HG03159 (cell line): Measurements from ENCODE around the gene TMEM98.
"Not testable (repeated sequence)": the region's sequence is repeated elsewhere in the genome, so short reads cannot be mapped to it uniquely, and the experiment has no call there.

ENCODE experiments used
- ATAC-seq: cut with Tn5 transposase; IDR thresholded peaks from one replicate; pipeline ENCODE4 v1.9.1; 2021; ENCODE audit warnings: mild to moderate bottlenecking, moderate library complexity; ENCODE audit not compliant: unreplicated experiment

The TMEM98 gene

DNA sequence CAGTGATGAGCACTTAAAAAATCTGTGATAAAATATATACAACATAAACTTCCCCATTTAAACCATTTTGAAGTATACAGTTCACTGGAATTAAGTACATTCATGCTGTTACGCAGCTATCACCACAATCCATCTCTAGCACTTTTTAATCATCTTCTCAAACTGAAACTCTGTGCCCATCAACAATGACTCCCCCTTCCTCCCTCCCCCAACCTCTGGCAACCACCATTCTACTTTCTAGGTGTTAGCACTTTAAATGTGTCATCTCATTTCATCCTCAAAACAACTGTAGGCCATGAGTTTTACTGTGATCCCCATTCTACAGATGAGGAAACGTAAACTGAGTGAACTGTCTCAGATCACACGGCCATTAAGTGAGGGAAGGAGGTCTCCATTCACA, 13.8 kb upstream of the TMEM98 start:
- no peak for ATAC-seq

DNA sequence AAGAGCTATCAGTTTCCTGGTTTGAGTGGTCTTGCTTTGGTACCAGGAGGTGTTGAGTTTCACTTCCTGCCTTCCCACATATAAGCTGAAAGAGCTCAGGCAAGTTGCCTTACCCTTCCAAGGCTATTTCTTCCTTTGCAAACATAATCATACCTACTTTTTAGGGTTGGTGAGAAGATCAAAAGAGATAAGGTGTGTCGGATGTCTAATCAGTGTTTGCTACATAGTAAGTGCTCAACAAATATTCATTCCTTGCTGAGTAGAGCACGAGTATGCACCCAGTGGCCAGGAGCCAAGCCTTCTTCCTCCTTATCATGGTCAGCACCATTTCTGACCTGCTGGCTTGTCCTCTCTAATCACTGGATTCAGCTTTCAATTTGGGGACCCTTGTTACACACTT, 12.7 kb upstream of the TMEM98 start:
- no peak for ATAC-seq

DNA sequence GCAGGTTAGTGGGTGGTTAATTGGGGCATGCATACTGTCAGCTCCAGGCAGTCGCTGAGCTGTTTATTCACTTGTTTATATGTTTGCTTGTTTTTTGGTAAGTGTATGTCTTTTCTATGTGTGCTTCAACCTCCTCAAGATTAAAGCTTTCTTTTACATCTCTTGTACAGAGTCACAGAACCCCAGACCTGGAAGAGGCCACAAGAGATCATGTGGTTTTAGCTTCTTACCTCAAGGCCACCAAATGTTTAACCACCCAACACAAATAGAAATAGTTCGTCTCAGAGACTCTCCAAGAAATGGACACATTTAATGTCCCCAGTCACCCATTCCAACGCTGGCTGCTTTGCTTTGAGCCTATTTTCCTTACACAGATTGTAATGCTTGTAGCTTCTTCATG, 11.8 kb upstream of the TMEM98 start:
- no peak for ATAC-seq

DNA sequence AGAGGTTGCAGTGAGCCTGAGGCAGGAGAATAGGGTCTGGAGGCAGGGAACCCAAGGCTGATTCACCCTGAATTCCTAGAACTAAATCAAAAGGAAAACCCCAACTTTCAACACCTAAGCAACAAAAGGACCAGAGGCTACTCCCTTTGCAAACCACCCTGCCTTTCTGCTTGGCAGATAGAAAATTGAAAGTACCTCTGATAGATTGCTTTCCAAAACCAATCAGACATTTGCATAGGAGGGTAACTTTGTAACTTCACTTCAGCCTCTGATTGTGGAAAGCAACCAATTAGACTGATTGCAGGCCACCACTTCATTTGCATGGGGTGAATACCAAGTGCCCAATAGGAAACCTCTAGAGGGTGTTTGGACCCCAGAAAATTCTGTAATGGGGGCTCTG, 10.9 kb upstream of the TMEM98 start:
- ATAC-seq: no peak

DNA sequence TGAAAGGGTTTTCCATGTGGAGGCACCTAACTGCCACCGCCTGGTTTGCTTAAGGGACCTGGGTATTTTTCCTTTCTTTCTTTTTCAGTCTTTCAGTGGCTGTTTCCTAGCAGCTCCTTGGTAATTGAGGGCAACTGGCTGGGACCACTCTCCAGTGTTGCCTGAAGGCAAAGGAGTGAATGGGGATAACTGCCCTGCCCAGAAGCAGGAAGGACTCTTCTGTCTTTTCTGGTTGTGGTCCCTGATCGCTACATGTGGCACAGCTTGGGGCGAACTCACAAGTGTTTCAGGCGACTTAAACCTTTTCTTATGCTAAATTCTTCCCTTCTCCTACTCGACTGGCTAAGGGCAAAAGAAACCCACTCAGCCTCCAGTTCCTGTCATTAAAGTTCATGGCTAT, 10.1 kb upstream of the TMEM98 start:
- ATAC-seq: no peak

DNA sequence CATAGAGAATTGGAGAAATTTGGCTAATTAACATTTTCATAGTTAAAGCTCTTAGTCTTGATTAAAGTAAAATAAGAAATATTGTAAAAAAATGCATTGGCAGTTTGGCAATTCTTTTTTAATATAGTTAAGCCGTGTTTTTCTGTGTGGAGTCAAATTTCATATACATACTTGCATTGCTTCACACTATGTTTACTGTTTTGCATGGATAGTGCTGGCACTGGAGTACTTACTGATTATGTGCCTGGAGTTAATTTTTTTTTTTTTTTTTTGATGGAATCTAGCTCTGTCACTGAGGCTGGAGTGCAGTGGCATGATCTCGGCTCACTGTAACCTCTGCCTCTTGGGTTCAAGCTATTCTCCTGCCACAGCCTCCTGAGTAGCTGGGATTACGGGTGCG, 8.1 kb upstream of the TMEM98 start:
- ATAC-seq: not testable (repeated sequence)

DNA sequence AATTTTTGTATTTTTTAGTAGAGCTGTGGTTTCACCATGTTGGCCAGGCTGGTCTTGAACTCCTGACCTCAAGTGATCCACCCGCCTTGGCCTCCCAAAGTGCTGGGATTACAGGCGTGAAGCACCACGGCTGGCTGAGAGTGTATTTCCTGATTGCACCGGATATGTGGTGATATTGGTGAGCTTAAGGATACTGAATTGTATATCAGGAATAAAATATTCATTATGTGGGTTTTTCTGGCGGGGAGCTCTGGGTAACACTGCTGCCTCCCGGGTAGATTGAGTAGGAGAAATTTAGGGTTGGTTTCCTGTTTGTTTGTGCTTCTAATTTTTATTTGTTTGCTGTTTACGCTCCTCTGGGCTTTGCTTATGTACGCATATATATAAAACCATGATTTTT, 7.7 kb upstream of the TMEM98 start:
- no peak for ATAC-seq

DNA sequence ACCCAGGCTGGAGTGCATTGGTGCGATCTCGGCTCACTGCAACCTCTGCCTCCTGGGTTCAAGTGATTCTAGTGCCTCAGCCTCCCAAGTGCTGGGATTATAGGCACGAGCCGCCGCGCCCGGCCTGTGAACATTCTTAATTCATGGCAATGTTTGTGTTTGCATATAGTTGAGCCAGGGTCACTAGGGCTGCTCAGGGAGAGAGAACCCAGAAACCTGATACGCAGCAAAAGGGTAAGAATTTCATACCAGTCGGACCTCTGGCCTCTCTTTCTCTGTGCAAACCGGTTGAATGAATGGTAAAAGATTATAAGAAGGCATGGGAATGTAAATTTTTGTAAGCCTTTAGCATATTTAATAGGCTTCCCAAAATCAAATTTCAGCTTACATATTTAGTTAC, 6.9 kb upstream of the TMEM98 start:
- no peak for ATAC-seq

DNA sequence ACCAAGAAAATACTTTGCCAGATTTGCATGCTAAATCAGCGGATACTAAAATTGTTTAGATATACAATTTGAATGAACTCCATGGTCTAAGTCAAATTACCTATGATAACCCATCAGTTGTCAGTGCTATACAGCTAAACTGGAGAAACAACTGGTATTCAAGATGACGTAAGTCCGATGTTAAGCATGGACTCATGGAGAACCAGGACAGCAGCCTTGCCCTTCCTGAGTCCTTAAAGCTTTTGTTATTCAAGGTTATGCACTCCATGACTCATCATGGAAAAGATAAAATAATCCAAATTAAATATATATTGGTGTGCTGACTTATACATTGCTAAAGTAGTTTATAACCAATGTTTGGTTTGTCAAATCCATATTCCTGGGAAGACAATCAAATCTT, 4.0 kb upstream of the TMEM98 start:
- not testable (repeated sequence) for ATAC-seq

DNA sequence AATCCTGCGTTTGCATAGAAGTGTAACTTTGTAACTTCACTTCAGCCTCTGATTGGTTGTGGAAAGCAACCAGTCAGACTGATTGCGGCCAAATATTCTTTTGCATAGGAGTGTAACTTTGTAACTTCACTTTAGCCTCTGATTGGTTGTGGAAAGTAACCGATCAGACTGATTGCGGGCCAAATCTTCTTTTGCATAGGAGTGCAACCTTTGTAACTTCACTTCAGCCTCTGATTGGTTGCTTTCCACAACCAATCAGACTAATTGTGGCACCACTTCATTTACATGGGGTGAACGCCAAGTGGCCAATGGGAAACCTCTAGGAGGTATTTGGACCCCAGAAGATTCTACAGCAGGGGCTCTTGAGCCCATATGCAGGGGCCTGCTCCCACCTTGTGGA, 1.8 kb upstream of the TMEM98 start:
- no peak for ATAC-seq

DNA sequence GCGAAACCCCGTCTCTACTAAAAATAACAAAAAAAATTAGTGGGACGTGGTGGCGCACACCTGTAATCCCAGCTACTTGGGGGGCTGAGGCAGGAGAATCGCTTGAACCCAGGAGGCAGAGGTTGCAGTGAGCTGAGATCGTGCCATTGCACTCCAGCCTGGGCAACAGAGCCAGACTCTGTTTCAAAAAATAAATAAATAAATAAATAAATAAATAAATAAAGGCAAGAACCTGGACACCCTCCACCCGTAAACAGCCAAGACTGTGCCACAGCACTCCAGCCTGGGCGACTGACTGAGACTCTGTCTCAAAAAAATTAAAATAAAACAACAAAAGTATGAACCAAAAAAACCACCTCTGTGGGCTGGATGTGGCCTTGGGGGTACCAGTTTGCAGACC, 1.2 kb upstream of the TMEM98 start:
- not testable (repeated sequence) for ATAC-seq

DNA sequence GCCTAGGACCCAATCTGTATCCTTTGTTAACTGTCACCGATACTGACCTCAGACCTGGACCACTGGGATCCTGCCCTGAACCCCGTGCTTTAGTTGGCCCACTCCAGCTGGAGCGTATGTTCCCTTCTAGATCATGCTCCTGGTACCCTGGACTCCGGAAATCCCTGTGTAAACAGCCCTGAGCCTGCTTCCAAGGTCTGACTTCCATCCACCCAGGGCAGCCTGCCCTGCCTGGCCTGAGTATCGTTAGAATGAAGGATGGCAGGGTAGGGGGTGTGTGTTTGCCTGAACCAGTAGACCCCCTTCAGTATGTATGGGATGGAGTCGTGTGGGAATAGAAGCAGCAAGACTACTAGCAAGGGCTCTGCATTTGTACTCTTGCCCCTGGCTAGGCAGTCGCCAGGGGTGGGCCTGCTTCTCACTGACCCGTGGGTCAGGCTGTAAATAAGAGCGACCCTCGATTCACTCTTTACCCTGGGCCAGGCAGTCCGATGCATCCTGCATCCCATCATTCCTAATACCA, 691 bp upstream of the TMEM98 start:
- ATAC-seq: no peak

DNA sequence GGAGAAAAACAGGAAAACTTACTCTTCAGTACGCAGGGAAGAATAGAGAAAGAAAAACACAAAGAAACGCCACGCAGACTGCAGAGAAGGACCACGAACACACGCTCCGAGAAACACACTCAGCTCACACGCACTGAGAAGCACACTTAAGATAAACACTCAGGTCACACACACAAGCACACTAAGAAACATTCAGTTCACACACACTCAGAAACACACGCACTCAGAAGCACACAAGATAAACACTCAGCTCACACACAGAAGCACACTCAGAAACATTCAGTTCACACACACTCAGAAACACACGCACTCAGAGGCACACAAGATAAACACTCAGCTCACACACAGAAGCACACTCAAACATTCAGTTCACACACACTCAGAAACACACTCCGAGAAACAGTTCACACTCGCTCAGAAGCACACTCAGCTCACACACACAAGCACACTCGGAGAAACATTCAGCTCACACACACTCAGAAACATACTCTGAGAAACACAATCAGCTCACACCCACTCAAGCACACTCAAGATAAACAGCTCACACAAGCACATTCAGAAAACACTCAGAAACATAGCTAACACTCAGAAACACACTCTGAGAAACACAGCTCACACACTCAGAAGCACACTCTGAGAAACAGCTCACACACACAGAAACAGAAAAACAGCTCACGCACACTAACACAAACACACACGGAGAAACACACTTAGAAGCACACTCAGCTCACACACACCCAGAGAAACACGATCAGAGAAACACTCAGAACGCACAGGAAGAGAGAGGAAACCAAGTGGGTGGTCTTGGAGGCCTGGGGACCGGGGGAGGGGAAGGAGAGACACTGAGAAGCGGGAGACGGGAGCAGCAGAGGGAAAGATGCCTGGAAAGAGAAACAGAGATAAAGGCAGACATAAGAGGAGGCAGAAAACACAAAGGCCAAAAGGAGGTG, 908 bp downstream of the TMEM98 start:
- no peak for ATAC-seq

DNA sequence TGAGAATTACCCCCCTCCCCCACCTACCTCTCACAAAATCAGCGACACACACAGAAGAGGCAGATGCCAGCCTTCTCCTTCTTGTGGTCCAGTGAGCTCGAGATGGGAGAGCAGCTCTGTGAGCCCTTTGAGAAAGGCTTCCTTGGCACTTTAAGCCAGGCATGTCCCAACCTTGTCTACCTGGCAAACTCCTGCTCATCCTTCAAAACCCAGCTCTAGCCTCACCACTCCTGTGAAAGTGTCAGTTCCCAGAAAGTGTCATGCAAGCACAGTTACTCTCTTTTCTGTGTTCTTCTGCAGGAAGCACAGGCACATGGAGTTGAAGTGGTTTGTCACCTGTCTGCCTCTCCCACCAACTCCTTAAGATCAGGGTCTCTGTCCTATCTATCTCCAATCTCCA, 1.6 kb downstream of the TMEM98 start:
- ATAC-seq: no peak

DNA sequence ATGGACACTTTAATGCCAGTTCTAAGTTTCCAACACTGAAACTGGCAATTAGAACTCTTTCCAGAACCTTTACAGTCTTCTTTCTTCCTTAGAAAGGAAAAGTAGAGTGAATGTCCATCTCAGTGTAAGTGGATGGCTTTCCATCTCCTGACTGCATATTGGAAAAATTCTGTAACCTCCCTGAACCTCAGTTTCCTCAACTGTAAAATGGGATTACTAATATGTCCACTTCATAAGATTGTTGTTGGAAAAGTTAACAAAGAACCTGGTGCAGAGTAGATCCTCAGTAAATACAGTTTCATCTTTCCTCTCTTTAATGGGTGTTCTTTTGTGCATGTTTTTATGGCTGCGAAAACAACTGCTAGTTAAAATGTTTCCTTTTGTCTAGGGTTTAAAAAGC, 2.6 kb downstream of the TMEM98 start:
- ATAC-seq: no peak

DNA sequence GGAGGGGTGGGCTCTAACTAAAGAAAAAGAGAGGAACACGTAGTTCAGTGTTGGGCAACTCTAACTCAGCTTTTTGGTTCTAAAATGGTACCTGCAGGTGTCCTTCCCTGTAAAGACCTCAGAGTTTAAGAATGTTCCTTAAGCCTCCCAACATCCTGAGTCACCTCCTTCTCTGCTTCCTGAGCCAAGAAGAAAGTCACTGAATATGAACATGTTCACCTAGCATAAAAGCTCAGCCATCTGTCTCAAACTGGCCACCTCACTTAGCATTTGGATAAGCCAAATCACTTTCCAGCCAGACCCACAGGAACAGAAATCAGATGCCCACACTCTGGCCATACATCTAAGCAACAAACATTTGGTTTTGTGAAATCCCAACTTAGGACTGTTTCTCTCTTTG, 3.7 kb downstream of the TMEM98 start:
- no peak for ATAC-seq

DNA sequence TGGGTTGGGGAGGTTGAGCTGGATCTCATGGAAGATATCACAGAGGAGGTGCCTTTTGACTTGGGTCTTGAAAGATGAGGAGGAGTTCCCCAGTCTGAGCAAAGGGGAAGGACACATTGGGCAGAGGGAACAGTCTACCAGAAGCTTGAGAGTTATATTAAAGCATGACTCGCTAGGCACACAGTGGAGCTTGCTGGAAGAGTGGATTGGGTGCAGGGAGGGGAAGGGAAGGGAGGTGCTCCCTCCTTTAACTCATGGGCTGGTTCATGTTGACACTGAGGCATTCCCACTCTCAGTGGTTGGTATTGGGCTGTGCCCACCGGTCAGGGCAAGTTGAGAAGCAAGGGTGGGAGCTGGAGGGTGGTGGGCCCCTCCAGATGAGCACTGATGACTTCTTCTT, 5.9 kb downstream of the TMEM98 start:
- no peak for ATAC-seq

DNA sequence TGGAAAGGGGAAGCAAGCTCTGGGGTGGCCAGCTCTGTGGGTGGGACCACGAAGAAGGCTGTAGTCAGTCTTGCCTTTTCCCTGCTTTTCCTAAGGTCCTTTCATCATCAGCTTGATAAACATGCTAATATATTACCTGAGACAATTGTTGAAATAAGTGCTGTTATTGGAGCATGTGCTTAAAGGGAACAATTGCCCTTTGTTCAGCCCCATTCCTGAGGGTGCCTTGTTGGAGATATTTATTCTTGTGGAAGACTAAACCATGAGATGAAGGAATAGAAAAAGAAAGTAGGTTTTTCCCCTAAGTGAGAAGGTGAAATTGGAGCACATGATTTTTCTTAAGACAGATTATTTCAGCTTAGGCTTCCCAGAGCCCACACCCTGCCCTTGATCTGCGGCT, 7.8 kb downstream of the TMEM98 start:
- no peak for ATAC-seq

DNA sequence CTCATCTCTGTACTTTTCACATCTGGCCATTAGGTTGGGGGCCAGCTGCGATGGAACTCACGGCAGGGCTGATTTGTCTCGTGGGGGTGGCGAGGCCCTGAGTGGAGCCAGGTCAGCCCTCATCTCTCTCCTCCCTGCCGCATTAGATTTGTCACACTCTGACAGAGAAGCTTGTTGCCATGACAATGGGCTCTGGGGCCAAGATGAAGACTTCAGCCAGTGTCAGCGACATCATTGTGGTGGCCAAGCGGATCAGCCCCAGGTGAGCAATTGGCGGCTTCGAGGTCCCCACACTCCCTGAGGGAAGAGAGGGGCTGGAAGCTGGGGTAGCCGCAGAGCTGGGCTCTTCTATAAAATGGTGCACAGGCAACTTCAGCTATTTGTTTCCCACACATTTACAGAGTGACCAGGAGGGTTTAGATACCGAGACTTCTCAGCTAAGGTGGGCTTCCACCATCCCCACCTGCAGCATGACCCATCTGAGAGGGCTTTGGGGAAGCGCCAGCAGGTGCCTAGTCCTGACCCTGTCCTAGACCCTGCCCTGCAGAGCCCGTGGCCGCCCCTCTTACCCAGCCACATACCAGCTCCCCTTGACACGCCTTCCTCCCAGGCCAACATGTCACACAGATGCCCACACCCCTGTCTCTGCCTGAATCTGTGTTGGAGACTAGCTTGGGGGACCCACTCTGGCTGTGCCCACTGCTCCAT, 8.4 kb downstream of the TMEM98 start:
- ATAC-seq: no peak

DNA sequence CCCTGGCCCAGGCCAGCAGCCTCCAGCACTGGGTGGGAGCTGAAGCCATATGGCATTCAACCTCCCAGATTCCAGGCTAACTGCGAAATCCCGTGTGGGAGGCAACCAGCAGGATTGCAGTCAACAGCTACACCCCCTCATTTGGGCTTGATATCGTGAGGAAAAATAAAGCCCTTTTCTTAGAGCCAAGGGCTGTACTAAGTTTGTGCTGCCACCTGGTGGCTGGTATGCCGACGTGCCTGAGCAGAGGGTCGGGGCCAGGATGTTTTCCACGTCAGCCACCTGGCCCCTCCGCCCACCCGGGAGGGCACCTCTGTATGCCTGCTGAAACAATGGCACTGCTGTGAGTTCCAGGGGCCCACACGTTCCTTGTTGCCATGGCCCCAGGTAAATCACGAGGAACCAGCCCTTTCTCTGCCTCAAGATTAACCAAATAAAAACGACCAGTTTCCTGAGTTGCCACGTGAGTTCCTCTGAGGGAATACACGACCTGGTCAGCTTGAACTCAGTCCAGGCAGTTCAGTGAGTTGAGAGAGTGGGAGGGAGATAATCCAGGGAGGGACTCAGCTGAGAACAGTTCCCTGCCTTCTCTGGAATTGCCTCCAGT, 9.0 kb downstream of the TMEM98 start:
- ATAC-seq: no peak

DNA sequence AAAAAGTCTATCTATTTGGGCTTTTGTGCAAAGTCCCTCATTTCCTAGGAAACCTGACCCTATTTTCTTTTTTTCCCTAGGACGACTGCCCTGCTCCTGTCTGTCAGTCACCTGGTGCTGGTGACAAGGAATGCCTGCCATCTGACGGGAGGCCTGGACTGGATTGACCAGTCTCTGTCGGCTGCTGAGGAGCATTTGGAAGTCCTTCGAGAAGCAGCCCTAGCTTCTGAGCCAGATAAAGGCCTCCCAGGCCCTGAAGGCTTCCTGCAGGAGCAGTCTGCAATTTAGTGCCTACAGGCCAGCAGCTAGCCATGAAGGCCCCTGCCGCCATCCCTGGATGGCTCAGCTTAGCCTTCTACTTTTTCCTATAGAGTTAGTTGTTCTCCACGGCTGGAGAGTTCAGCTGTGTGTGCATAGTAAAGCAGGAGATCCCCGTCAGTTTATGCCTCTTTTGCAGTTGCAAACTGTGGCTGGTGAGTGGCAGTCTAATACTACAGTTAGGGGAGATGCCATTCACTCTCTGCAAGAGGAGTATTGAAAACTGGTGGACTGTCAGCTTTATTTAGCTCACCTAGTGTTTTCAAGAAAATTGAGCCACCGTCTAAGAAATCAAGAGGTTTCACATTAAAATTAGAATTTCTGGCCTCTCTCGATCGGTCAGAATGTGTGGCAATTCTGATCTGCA, 12.9 kb downstream of the TMEM98 start:
- no peak for ATAC-seq
